ENCODE data around the gene DNAJB8.

- TF ChIP-seq, protein P1, sequence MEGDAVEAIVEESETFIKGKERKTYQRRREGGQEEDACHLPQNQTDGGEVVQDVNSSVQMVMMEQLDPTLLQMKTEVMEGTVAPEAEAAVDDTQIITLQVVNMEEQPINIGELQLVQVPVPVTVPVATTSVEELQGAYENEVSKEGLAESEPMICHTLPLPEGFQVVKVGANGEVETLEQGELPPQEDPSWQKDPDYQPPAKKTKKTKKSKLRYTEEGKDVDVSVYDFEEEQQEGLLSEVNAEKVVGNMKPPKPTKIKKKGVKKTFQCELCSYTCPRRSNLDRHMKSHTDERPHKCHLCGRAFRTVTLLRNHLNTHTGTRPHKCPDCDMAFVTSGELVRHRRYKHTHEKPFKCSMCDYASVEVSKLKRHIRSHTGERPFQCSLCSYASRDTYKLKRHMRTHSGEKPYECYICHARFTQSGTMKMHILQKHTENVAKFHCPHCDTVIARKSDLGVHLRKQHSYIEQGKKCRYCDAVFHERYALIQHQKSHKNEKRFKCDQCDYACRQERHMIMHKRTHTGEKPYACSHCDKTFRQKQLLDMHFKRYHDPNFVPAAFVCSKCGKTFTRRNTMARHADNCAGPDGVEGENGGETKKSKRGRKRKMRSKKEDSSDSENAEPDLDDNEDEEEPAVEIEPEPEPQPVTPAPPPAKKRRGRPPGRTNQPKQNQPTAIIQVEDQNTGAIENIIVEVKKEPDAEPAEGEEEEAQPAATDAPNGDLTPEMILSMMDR (conservative IDR thresholded peaks at IDR 0.05; ENCODE audit: low read depth, low read length) = no peak
- TF ChIP-seq EZH2 (IDR thresholded peaks at IDR 0.05; ENCODE audit: borderline replicate concordance, low read depth, low read length, poor library complexity, severe bottlenecking) = no peak
These were observed 40.1 kb upstream of the DNAJB8 start for GRCh38 chr3:128506754-128507153.

Data from A673 (cell line).